UCSD-AML1 (cell line): ENCODE data around the gene DNAJB6.
A peak's percentile ranks its signal among the peaks of the same experiment; 100 is the strongest.
"Not testable (repeated sequence)": the region's sequence is repeated elsewhere in the genome, so short reads cannot be mapped to it uniquely, and the experiment has no call there.

Source experiments
- DNase-seq: peaks from one replicate; lab custom pipeline; 2025; ENCODE audit not compliant: unreplicated experiment; lab: John Stamatoyannopoulos, UW

DNAJB6 gene

GRCh38 chr7:157320608-157320980 is 16.2 kb upstream of the DNAJB6 start:
- no peak for DNase-seq

DNA sequence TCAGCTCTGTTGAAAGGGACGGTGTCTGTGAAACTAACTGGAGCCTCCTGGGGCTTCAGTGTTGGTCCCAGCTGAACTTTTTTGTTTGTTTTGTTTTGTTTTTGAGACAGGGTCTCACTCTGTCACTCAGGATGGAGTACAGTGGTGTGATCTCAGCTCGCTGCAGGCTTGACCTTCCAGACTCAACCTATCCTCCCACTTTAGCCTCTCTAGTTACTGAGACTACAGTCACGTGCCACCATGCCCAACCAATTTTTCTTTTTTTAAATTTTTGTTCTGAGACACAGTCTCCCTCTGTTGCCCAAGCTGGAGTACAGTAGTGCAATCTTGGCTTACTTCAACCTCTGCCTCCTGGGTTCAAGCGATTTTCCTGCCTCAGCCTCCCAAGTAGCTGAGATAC is 13.4 kb upstream of the DNAJB6 start:
- no peak for DNase-seq

DNA sequence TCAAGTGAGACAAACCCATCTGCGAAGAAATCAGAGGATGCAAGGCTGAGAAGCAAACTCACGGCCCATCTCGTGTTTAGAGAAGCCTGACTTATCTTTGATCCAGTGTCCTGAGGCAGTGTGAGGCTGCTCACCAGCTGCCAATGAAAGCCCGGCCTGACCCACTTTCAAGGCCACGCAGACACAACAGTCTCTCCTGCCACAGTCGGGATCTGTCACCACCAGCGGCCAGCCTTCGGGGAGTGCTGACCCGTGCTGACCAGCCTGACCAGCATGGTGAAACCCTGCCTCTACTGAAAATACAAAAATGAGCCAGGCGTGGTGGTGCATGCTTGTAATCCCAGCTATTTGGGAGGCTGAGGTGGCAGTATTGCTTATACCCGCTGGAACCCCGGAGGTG is 7.4 kb upstream of the DNAJB6 start:
- DNase-seq: no peak

- DNase-seq: not testable (repeated sequence)
These were observed 6.2 kb upstream of the DNAJB6 start for GRCh38 chr7:157330567-157330966.

GRCh38 chr7:157331049-157331448 is 5.8 kb upstream of the DNAJB6 start:
- DNase-seq: not testable (repeated sequence)

- no peak for DNase-seq
These were observed 1.6 kb upstream of the DNAJB6 start for GRCh38 chr7:157335236-157335635.

DNA sequence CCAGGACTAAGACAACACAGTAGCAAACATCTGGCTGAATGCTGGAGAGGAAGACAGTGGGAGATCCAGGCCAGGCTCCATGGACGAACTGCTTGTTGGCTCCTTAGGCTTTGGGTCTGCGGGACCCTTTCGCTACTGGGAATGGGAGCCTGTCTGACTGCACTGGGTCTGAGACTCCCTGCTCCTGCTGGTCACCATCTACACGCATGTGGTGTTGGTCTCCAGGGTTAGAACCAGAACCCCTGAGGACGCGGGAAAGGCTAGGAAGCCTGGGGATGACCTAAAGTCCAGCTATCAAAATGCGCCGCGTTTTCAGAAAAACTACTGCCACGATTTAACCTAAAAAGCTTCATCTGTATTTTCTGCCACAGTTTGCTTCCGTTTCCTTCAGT is 817 bp upstream of the DNAJB6 start:
- DNase-seq: no peak

DNA sequence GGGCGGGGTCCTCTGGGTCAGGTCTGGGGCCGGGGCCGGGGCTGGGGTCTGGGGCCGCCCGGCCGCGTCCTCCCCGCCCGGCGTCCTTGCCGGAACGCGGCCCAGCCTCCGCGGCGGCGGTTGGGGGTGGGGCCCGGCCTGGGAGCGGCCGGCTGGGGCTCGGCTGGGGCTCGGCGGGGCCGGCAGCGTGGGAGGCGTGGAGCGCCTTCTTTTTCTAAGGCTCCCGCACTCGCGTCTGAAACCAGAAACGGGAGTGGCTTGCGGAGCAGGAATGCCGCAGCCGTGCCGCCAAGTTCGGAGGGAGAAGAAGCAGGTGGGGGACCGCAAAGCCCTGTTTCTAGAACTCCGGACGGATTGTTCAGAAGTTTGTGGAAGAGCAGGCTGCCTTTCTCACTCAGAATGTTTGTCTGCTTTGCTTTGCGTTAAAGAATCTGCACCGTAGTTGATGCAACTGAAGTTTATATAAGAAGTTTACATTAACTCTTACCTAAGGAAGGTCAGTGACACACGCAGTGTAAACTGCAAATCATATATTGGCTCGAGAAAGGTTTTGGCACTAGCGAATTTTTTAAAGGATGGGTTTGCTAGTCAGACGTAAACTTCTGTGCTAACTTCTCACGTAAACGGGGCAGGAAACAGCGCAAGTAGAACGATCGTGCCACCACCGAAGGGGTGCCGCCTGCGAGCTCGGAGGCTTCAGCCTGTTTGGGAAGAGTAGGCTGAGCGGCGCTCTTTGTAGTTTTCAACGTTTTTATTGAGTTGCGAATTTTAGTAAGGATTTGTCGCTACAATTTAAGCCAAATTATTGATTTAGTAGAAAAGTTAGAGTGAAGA is 729 bp downstream of the DNAJB6 start:
- DNase-seq: peak; percentile 33

- DNase-seq: peak; percentile 26
These were observed 3.2 kb downstream of the DNAJB6 start for GRCh38 chr7:157339777-157340677.

- DNase-seq: no peak
These were observed 10.6 kb downstream of the DNAJB6 start for GRCh38 chr7:157347217-157347904.

- no peak for DNase-seq
These were observed 11.7 kb downstream of the DNAJB6 start for GRCh38 chr7:157348548-157348947.

DNA sequence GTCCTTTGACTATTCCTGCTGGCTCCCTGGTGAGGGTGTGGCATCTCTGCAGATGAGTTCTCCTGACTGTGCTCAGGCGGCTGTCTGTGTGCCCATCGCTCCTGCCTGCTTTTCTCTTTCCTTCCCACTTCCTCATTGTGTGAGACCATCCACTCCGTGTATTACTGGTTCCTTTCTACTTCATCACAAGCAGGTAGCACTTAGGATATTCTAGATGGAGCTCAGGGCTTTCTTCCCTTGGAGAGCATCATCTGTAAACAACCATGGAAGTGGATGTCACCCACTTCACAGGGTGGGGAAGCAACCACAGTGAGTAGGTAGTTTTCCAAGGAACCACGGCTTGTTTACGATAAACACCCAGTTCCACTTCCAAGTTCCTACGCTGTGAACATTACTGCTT is 15.7 kb downstream of the DNAJB6 start:
- no peak for DNase-seq

- DNase-seq: no peak
These were observed 19.1 kb downstream of the DNAJB6 start for GRCh38 chr7:157355784-157356511.

DNA sequence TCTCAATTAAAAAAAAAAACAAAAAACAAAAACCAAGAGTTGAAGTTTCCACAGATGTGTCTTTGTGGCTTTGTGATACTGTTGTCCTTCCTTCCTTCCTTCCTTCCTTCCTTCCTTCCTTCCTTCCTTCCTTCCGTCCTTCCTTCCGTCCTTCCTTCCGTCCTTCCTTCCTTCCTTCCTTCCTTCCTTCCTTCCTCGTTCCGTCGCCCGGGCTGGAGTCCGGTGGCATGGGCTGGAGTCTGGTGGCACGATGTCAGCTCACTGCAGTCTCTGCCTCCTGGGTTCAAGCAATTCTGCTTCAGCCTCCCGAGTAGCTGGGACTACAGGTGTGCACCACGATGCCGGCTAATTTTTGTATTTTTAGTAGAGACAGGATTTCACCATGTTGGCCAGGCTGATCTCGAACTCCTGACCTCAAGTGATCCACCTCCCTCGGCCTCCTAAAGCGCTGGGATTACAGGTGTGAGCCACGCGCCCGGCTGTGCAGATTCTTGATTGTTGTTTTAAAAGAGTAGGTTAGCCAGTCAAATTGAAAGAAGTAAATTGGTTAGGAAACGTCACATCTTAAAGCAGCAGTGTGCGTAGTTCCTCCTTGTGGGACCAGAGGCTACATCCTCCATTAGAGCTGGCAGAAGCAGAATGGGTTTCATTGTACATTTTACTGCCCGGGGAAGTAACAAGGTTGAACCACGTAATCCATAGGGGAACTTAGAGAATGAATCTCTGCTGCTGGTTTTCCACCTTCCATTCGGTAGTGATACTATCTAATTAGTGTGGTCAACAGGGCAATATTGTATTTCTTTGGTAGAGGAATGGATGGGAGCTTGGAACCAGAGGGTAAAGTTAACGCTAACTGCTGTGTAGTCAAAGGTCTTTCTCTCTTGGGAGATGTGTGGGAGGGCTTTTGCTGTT is 20.6 kb downstream of the DNAJB6 start:
- no peak for DNase-seq

- no peak for DNase-seq
These were observed 21.4 kb downstream of the DNAJB6 start for GRCh38 chr7:157358041-157358752.

- DNase-seq: no peak
These were observed 21.9 kb downstream of the DNAJB6 start for GRCh38 chr7:157358753-157359096.

DNA sequence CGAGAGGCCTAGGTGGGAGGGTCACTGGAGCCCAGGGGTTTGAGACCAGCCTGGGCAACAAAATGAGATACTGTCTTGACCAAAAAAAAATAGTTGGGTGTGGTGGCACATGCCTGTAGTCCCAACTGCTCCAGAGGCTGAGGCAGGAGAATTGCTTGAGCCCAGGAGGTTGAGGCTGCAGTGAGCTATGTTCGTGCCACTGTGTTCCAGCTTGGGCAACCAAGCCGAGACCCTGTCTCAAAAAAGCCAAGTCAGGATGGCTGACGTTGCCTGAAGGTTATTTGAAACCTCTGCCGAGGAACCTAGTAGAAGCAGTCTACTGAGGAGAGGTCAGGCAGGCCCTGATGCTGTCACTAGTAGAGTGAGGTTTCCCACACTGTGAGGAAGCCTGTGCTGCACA is 22.8 kb downstream of the DNAJB6 start:
- no peak for DNase-seq

- DNase-seq: no peak
These were observed 23.8 kb downstream of the DNAJB6 start for GRCh38 chr7:157360483-157361025.

GRCh38 chr7:157361537-157361936 is 24.7 kb downstream of the DNAJB6 start:
- no peak for DNase-seq
